HepG2 (cell line): ENCODE data around the gene RXFP3. TPM values are rescaled to one million over a fixed set of nuclear protein-coding genes. Genes with fewer than 3 reads are reported as not detected.

Experiments used
- ATAC-seq: fragments of 200-7000 bp; cut with Tn5 transposase; 3 replicates; pipeline ENCODE4 v1.9.1; 2020; ENCODE audit warnings: mild to moderate bottlenecking, moderate library complexity
- BruUV-seq: library from RNA; stranded (reverse); fragments of 400-500 nt; replicated peaks from 2 replicates; lab custom pipeline; 2021; lab: Mats Ljungman, UMichigan
- CTCF ChIA-PET: fragments of 300-600 bp; formaldehyde crosslinking; extraction: SDS; loops from one replicate; lab custom pipeline; 2021; ENCODE audit warnings: low total read pairs, inconsistent platforms, low intra/inter-chr PET ratio; lab: Yijun Ruan, JAX
- POLR2A ChIA-PET: fragments of 350-600 bp; sonication (Branson Sonifier 250); formaldehyde crosslinking; loops from one replicate; lab custom pipeline; 2020; ENCODE audit warnings: antibody characterized with exemption, inconsistent platforms; lab: Yijun Ruan, JAX
- DNase-seq: peaks from one replicate; pipeline ENCODE4 v3.0.0-alpha.2; 2015; ENCODE audit warnings: low spot score
- FAIRE-seq: peaks from 3 replicates; lab custom pipeline; 2011; peaks lifted over from hg19 to GRCh38; lab: Jason Lieb, UNC
- H2AFZ ChIP-seq: one replicate; pipeline ENCODE4 v1.6.1; 2011; ENCODE audit warnings: low read length, inconsistent platforms
- H3K27ac ChIP-seq: fragments of 300-600 bp; 3 replicates; pipeline ENCODE4 v1.8.0; 2011; ENCODE audit warnings: mixed run types, mild to moderate bottlenecking, mixed read lengths, low read length, inconsistent platforms; ENCODE audit not compliant: insufficient read depth; ENCODE audit errors: extremely low read length
- H3K27me3 ChIP-seq, 2 experiments: fragments of 200-600 bp in 1 of 2; 2 replicates in 1 of 2; 3 replicates in 1 of 2; pipeline versions ENCODE4 v1.6.0 to v1.8.0; 2011; ENCODE audit warnings: low read length in 2 of 2, mild to moderate bottlenecking in 2 of 2, moderate library complexity in 2 of 2, inconsistent platforms in 1 of 2; ENCODE audit not compliant: insufficient read depth in 2 of 2, control insufficient read depth in 1 of 2
- H3K36me3 ChIP-seq, 2 experiments: fragments of 200-600 bp in 1 of 2; replicated peaks in 1 of 2; 2 replicates in 1 of 2; 3 replicates in 1 of 2; pipeline versions ENCODE4 v1.5.1 to v1.8.0; 2011; ENCODE audit warnings: low read length in 2 of 2, inconsistent platforms in 1 of 2; ENCODE audit not compliant: insufficient read depth in 2 of 2, control insufficient read depth in 1 of 2
- H3K4me1 ChIP-seq: 2 replicates; pipeline ENCODE4 v1.5.1; 2012; ENCODE audit warnings: low read length, inconsistent platforms; ENCODE audit not compliant: insufficient read depth
- H3K4me2 ChIP-seq: 2 replicates; pipeline ENCODE4 v1.6.0; 2011; ENCODE audit warnings: low read depth, low read length, inconsistent platforms
- H3K4me3 ChIP-seq, 3 experiments: fragments of 200-600 bp in 1 of 3; sonication (generic), shearing (Covaris generic) in 1 of 3; replicated peaks in 1 of 3; 2 replicates each; pipeline ENCODE4 v1.5.1; 2011 to 2016; ENCODE audit warnings: low read length in 3 of 3, inconsistent platforms in 2 of 3, low read depth in 2 of 3, mild to moderate bottlenecking in 2 of 3, control low read depth in 1 of 3, mixed read lengths in 1 of 3; ENCODE audit not compliant: insufficient read depth in 1 of 3
- H3K79me2 ChIP-seq: one replicate; pipeline ENCODE4 v1.6.1; 2011; ENCODE audit warnings: low read length, inconsistent platforms; ENCODE audit not compliant: insufficient read depth
- H3K9ac ChIP-seq: 2 replicates; pipeline ENCODE4 v1.6.0; 2011; ENCODE audit warnings: mild to moderate bottlenecking, low read depth, low read length, inconsistent platforms; ENCODE audit not compliant: insufficient read depth
- H3K9me3 ChIP-seq: 2 replicates; pipeline ENCODE4 v1.5.1; 2012; ENCODE audit warnings: mild to moderate bottlenecking, low read length
- H4K20me1 ChIP-seq: 2 replicates; pipeline ENCODE4 v1.6.0; 2011; ENCODE audit warnings: inconsistent platforms, mild to moderate bottlenecking, low read length, moderate library complexity; ENCODE audit not compliant: insufficient read depth
- CCAR2 ChIP-seq: fragments of 200-400 bp; formaldehyde crosslinking; optimal IDR thresholded peaks from 2 replicates; pipeline ENCODE3; 2018; ENCODE audit warnings: low read depth, mild to moderate bottlenecking, low read length, moderate library complexity
- GZF1 ChIP-seq: sonication (generic); formaldehyde crosslinking; IDR thresholded peaks from 2 replicates; pipeline ENCODE4 v1.5.1; 2020; ENCODE audit warnings: mild to moderate bottlenecking, missing genetic modification reagents
- IRF2 ChIP-seq: IDR thresholded peaks from 2 replicates; pipeline ENCODE4 v1.6.1; 2018; ENCODE audit warnings: missing genetic modification reagents, missing compliant biosample characterization
- NFKB2 ChIP-seq: sonication (generic); formaldehyde crosslinking; IDR thresholded peaks from 2 replicates; pipeline ENCODE4 v1.4.0; 2020; ENCODE audit warnings: missing genetic modification reagents, borderline replicate concordance
- NPAS2 ChIP-seq: sonication (generic); formaldehyde crosslinking; IDR thresholded peaks from 2 replicates; pipeline ENCODE4 v1.8.0; 2022; ENCODE audit warnings: mild to moderate bottlenecking, missing genetic modification reagents, borderline replicate concordance
- PBX3 ChIP-seq: sonication (generic); formaldehyde crosslinking; IDR thresholded peaks from 2 replicates; pipeline ENCODE4 v1.8.1; 2023; ENCODE audit warnings: missing genetic modification reagents, inconsistent platforms, borderline replicate concordance
- PREB ChIP-seq: sonication (generic); formaldehyde crosslinking; IDR thresholded peaks from 2 replicates; pipeline ENCODE4 v1.4.0; 2020; ENCODE audit warnings: missing genetic modification reagents
- SATB2 ChIP-seq: sonication (generic); formaldehyde crosslinking; IDR thresholded peaks from 2 replicates; pipeline ENCODE4 v1.5.0; 2020; ENCODE audit warnings: missing genetic modification reagents
- SKIL ChIP-seq: sonication (generic); formaldehyde crosslinking; IDR thresholded peaks from 2 replicates; pipeline ENCODE4 v1.8.0; 2022; ENCODE audit warnings: missing genetic modification reagents, mild to moderate bottlenecking, moderate library complexity, borderline replicate concordance
- SNAPC5 ChIP-seq: sonication (generic); formaldehyde crosslinking; IDR thresholded peaks from 2 replicates; pipeline ENCODE4 v1.8.1; 2023; ENCODE audit warnings: mild to moderate bottlenecking, missing genetic modification reagents, borderline replicate concordance
- TCF7 ChIP-seq: sonication (generic); IDR thresholded peaks from 2 replicates; pipeline ENCODE4 v1.6.1; 2016; ENCODE audit warnings: antibody characterized with exemption, low read depth
- TRIM22 ChIP-seq: fragments of 450-650 bp; IDR thresholded peaks from 2 replicates; pipeline ENCODE4 v1.6.1; 2017
- ZBTB4 ChIP-seq: sonication (generic); formaldehyde crosslinking; IDR thresholded peaks from 2 replicates; pipeline ENCODE4 v1.4.0; 2020; ENCODE audit warnings: missing genetic modification reagents, mild to moderate bottlenecking, borderline replicate concordance
- ZNF337 ChIP-seq: sonication (generic); formaldehyde crosslinking; IDR thresholded peaks from 2 replicates; pipeline ENCODE4 v1.5.1; 2020; ENCODE audit warnings: missing genetic modification reagents, low read depth, mild to moderate bottlenecking, borderline replicate concordance
- ZNF44 ChIP-seq: sonication (generic); formaldehyde crosslinking; IDR thresholded peaks from 2 replicates; pipeline ENCODE4 v1.5.1; 2020; ENCODE audit warnings: mild to moderate bottlenecking, missing genetic modification reagents
- ZNF839 ChIP-seq: sonication (generic); formaldehyde crosslinking; IDR thresholded peaks from 2 replicates; pipeline ENCODE4 v1.4.0; 2020; ENCODE audit warnings: missing genetic modification reagents, mild to moderate bottlenecking, borderline replicate concordance
- WGBS: methylation state at CpG from one replicate; pipeline ENCODE4 v1.1.6; 2017; ENCODE audit warnings: low lambda C conversion rate; 5-methylcytosine and 5-hydroxymethylcytosine counted together
- in situ Hi-C: cut with HindIII; loops from 2 replicates; pipeline ENCODE4 v1.10.0; 2017; ENCODE audit warnings: low pct_unique_long_range_greater_than_20kb; ENCODE audit not compliant: extremely low pct_ligation_motif_present
- intact Hi-C: fragments of 100-400 bp; cut with micrococcal nuclease; formaldehyde crosslinking; loops from one replicate; pipeline ENCODE4 v1.10.0; 2022; ENCODE audit not compliant: unreplicated experiment
- polyA plus RNA-seq, 8 experiments: library from polyadenylated mRNA; depleted of rRNA in 3 of 8; stranded (reverse) in 7 of 8; unstranded in 1 of 8; fragments of >200 nt; fragmentation: Illumina TruSeq in 4 of 8; extraction: Trizol in 4 of 8; gene quantifications; 2 replicates each; pipeline versions ENCODE4 v1.2.1 to v1.2.3, GENCODE V29; 2011 to 2016; ENCODE audit warnings: low read depth in 4 of 8, missing spikeins in 1 of 8, mixed read lengths in 1 of 8; ENCODE audit not compliant: insufficient read depth in 1 of 8
- total RNA-seq, 5 experiments: library from RNA; depleted of rRNA; stranded (reverse); fragments of >200 nt; fragmentation: Illumina TruSeq; extraction: Trizol; gene quantifications; 2 replicates each; pipeline ENCODE4 v1.2.3, GENCODE V29; 2016; ENCODE audit warnings: low read depth in 1 of 5

The RXFP3 gene
- total and polyA plus RNA-seq, 2 of the 13 experiments (the other 11 are each of a cell fraction or from before 2014, with no cell fraction given) = not detected

GRCh38 chr5:33891446-33891787 lies 44.8 kb upstream of the RXFP3 start:
- Histone ChIP-seq H4K20me1 (no peaks in the 10 kb centered on the region), H3K9me3 (no peaks in the 10 kb centered on the region), H3K9ac (no peak overlapping the region), H3K27me3 (peaks cover 1 to 17% of the 10 kb centered on the region in 2 experiments; a peak in 3 of 5 replicates), H3K4me2 (no peak overlapping the region), H3K4me1 (no peaks in the 10 kb centered on the region), H3K4me3 (no peak overlapping the region), H2AFZ (no peak overlapping the region), H3K36me3 (no peaks in the 10 kb centered on the region), H3K27ac (no peak overlapping the region), H3K79me2 (no peaks in the 10 kb centered on the region)
- BruUV-seq = no TSS peak
- 68% methylated on average over 6 of the region's 6 CpGs for WGBS
- no peak for ATAC-seq
- FAIRE-seq = no peak
- intact Hi-C loops (no loop called here), in situ Hi-C loops (no loop called here)
- DNase-seq = no peak
- ChIA-PET CTCF (no interaction called here), POLR2A (no interaction called here)
- TF ChIP-seq PBX3 (no peak), CCAR2 (no peak), SNAPC5 (CRISPR knock-in tag) (no peak), TCF7 (no peak), SATB2 (CRISPR knock-in tag) (no peak), ZNF337 (CRISPR knock-in tag) (no peak), TRIM22 (no peak), NPAS2 (no peak), ZBTB4 (CRISPR knock-in tag) (no peak), ZNF44 (CRISPR knock-in tag) (no peak), PREB (CRISPR knock-in tag) (no peak), GZF1 (CRISPR knock-in tag) (no peak), SKIL (CRISPR knock-in tag) (no peak), ZNF839 (CRISPR knock-in tag) (no peak), IRF2 (CRISPR knock-in tag) (no peak), NFKB2 (CRISPR knock-in tag) (no peak)
